Loucy (cell line): ENCODE results near the gene CTTNBP2.

Source experiments
- H2AFZ ChIP-seq: fragments of 200-600 bp; sonication (generic); 2 replicates; pipeline ENCODE4 v1.6.0; 2016; ENCODE audit warnings: antibody characterized with exemption, mild to moderate bottlenecking, low read length, moderate library complexity
- H3F3A ChIP-seq: fragments of 200-600 bp; 2 replicates; pipeline ENCODE4 v1.6.0; 2016; ENCODE audit warnings: antibody characterized with exemption, low read depth, mild to moderate bottlenecking
- H3K27me3 ChIP-seq: fragments of 200-600 bp; sonication (generic); 2 replicates; pipeline ENCODE4 v1.6.1; 2014; ENCODE audit warnings: low read length, mild to moderate bottlenecking; ENCODE audit not compliant: insufficient read depth, poor library complexity, severe bottlenecking
- H3K36me3 ChIP-seq: fragments of 200-600 bp; sonication (generic); 2 replicates; pipeline ENCODE4 v1.6.1; 2016; ENCODE audit warnings: low read length; ENCODE audit not compliant: insufficient read depth
- H3K4me1 ChIP-seq: fragments of 200-600 bp; sonication (generic); 2 replicates; pipeline ENCODE4 v1.5.1; 2014; ENCODE audit warnings: low read length, mild to moderate bottlenecking; ENCODE audit not compliant: insufficient read depth, poor library complexity, severe bottlenecking
- H3K4me2 ChIP-seq: fragments of 200-600 bp; sonication (generic); 2 replicates; pipeline ENCODE4 v1.6.0; 2014; ENCODE audit warnings: antibody characterized with exemption, low read length, low read depth, mild to moderate bottlenecking; ENCODE audit not compliant: poor library complexity, severe bottlenecking
- H3K4me3 ChIP-seq: fragments of 200-600 bp; sonication (generic); 2 replicates; pipeline ENCODE4 v1.5.1; 2014; ENCODE audit warnings: low read length, mild to moderate bottlenecking, mixed read lengths; ENCODE audit not compliant: poor library complexity, severe bottlenecking
- H3K79me2 ChIP-seq: fragments of 200-600 bp; sonication (generic); 2 replicates; pipeline ENCODE4 v1.6.1; 2014; ENCODE audit warnings: low read length; ENCODE audit not compliant: insufficient read depth
- H3K9ac ChIP-seq: fragments of 200-600 bp; sonication (generic); 2 replicates; pipeline ENCODE4 v1.6.0; 2014; ENCODE audit warnings: mild to moderate bottlenecking, low read depth, low read length, moderate library complexity; ENCODE audit not compliant: poor library complexity, severe bottlenecking
- H3K9me2 ChIP-seq: fragments of 200-600 bp; sonication (generic); replicated peaks from 2 replicates; pipeline ENCODE4 v1.6.1; 2016; ENCODE audit warnings: low read depth, low read length, mixed read lengths
- H3K9me3 ChIP-seq: fragments of 200-600 bp; sonication (generic); 2 replicates; pipeline ENCODE4 v1.6.1; 2014; ENCODE audit warnings: mild to moderate bottlenecking, antibody characterized with exemption, low read length, low read depth; ENCODE audit not compliant: insufficient read depth
- H4K20me1 ChIP-seq: fragments of 200-600 bp; sonication (generic); 2 replicates; pipeline ENCODE4 v1.6.0; 2014; ENCODE audit warnings: antibody characterized with exemption, low read length, mild to moderate bottlenecking; ENCODE audit not compliant: insufficient read depth, poor library complexity, severe bottlenecking
- EZH2phosphoT487 ChIP-seq: fragments of 200-600 bp; IDR thresholded peaks from 2 replicates; pipeline ENCODE4 v1.6.1; 2018; ENCODE audit warnings: antibody characterized with exemption, mild to moderate bottlenecking, moderate library complexity, borderline replicate concordance
- TF ChIP-seq, protein P1 (sequence below): fragments of 200-600 bp; sonication (generic); conservative IDR thresholded peaks from 2 replicates; pipeline ENCODE4 v1.5.1; 2014; ENCODE audit warnings: mild to moderate bottlenecking, antibody characterized with exemption, low read length

Gene CTTNBP2

DNA sequence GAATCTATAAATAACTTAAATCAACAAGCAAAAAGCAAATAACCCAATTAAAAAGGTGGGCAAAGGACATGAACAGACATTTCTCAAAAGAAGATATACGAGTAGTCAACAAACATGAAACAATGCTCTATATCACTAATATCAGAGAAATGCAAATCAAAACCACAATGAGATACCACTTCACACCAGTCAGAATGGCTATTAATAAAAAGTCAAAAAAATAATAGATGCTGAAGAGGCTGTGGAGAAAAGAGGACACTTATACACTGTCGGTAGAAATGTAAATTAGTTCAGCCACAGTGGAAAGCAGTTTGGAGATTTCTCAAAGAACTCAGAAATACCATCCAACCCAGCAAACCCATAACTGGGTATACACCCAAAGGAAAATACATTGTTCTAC lies 70.6 kb downstream of the CTTNBP2 start:
- Histone ChIP-seq H3F3A (no peaks in the 10 kb centered on the region), H3K36me3 (no peaks in the 10 kb centered on the region), H3K9me2 (no peaks in the 10 kb centered on the region), H4K20me1 (no peaks in the 10 kb centered on the region), H3K9me3 (no peaks in the 10 kb centered on the region), H2AFZ (no peak overlapping the region), H3K4me3 (no peak overlapping the region), H3K4me1 (no peaks in the 10 kb centered on the region), H3K79me2 (no peaks in the 10 kb centered on the region), H3K4me2 (no peak overlapping the region), H3K9ac (no peak overlapping the region), H3K27me3 (no peaks in the 10 kb centered on the region)
- TF ChIP-seq EZH2phosphoT487: no peak

DNA sequence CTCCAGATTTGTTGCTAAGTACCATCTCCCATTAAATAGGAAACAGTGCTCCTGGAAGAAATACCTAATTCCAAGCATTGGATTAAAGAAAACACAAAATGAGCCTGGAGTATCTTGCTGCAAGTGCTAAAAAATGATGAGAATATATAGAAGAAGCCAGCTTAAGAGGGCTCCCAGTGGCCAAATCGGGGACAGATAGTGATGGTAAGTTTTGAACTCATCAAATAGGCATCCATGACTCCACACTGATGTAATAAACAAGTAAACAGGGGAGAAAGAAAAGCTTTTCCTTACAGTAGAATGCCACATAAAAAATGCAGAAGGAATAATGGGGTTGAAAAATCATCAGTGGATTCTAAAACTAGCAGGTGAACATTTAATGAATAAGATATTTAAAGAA lies 72.4 kb downstream of the CTTNBP2 start:
- H3K4me1 ChIP-seq: no peaks in the 10 kb centered on the region
- peaks cover 8% of the 10 kb centered on the region for H3K27me3 ChIP-seq
- H3F3A ChIP-seq: no peaks in the 10 kb centered on the region
- no peaks in the 10 kb centered on the region for H3K36me3 ChIP-seq
- no peak overlapping the region for H3K4me2 ChIP-seq
- H2AFZ ChIP-seq: no peak overlapping the region
- no peaks in the 10 kb centered on the region for H4K20me1 ChIP-seq
- H3K9me3 ChIP-seq: no peaks in the 10 kb centered on the region
- no peaks in the 10 kb centered on the region for H3K9me2 ChIP-seq
- no peak overlapping the region for H3K4me3 ChIP-seq
- no peak overlapping the region for H3K9ac ChIP-seq
- TF ChIP-seq, protein P1, sequence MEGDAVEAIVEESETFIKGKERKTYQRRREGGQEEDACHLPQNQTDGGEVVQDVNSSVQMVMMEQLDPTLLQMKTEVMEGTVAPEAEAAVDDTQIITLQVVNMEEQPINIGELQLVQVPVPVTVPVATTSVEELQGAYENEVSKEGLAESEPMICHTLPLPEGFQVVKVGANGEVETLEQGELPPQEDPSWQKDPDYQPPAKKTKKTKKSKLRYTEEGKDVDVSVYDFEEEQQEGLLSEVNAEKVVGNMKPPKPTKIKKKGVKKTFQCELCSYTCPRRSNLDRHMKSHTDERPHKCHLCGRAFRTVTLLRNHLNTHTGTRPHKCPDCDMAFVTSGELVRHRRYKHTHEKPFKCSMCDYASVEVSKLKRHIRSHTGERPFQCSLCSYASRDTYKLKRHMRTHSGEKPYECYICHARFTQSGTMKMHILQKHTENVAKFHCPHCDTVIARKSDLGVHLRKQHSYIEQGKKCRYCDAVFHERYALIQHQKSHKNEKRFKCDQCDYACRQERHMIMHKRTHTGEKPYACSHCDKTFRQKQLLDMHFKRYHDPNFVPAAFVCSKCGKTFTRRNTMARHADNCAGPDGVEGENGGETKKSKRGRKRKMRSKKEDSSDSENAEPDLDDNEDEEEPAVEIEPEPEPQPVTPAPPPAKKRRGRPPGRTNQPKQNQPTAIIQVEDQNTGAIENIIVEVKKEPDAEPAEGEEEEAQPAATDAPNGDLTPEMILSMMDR: no peak
- TF ChIP-seq EZH2phosphoT487: no peak
- no peaks in the 10 kb centered on the region for H3K79me2 ChIP-seq

DNA sequence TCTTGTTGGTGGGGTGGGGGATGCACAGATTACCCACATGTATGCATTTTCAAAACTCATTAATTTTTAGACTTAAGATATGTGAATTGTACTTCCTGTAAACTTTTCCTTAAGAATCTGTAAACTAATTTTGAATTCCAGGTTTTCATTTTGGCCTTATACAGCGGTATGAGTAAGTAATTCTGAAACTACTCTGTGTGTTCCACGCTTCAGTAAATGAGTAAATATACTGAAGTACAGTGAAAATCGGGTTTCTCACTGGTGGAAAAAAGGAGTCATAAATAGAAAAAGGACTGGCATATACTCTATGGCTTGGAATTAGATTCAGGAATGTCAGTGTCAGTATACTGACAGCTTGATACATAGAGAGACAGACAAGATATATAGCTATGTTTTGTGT lies 72.8 kb downstream of the CTTNBP2 start:
- Histone ChIP-seq H3K9me3 (no peaks in the 10 kb centered on the region), H3K4me2 (no peak overlapping the region), H3K4me3 (no peak overlapping the region), H3K4me1 (no peaks in the 10 kb centered on the region), H2AFZ (no peak overlapping the region), H3K9me2 (no peaks in the 10 kb centered on the region), H4K20me1 (no peaks in the 10 kb centered on the region), H3K79me2 (no peaks in the 10 kb centered on the region), H3K9ac (no peak overlapping the region), H3K27me3 (peaks cover 8% of the 10 kb centered on the region), H3K36me3 (no peaks in the 10 kb centered on the region), H3F3A (no peaks in the 10 kb centered on the region)
- TF ChIP-seq, protein P1: no peak
- no peak for TF ChIP-seq EZH2phosphoT487

DNA sequence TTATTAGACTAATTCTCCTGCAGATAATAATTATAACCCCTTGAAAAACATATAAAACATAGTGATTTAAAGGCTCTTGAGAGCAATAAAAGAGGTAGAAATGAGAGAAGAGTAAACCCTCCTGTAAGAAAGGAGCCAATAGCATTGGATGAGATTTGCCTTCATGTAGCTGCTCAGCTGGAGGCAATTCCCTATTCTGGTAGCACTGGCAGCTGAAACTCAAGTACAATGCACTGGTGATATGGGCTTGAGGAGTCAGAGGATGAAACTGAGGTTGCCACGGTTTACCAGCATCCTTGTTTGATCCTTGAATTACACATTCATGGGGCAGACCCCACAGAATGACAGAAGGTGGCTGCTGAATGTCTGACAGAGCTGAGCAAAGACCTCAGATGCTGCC lies 76.4 kb downstream of the CTTNBP2 start:
- Histone ChIP-seq H3K9ac (no peak overlapping the region), H3K36me3 (no peaks in the 10 kb centered on the region), H3K4me2 (no peak overlapping the region), H2AFZ (no peak overlapping the region), H3K4me3 (no peak overlapping the region), H3K4me1 (no peaks in the 10 kb centered on the region), H3K79me2 (no peaks in the 10 kb centered on the region), H3K27me3 (peaks cover 8% of the 10 kb centered on the region), H3K9me3 (no peaks in the 10 kb centered on the region), H3F3A (no peaks in the 10 kb centered on the region), H3K9me2 (no peaks in the 10 kb centered on the region), H4K20me1 (no peaks in the 10 kb centered on the region)
- TF ChIP-seq, protein P1: no peak
- no peak for TF ChIP-seq EZH2phosphoT487
